KOPT-K1 (cell line): Measurements from ENCODE around the gene HIC1.

ENCODE experiments used
- H3K27ac ChIP-seq: fragments of 200-600 bp; sonication (generic); 2 replicates; pipeline ENCODE4 v1.5.1; 2016; ENCODE audit warnings: antibody characterized with exemption, mild to moderate bottlenecking, low read depth, low read length; ENCODE audit not compliant: poor library complexity, severe bottlenecking
- H3K36me3 ChIP-seq: fragments of 200-600 bp; sonication (generic); 2 replicates; pipeline ENCODE4 v1.5.1; 2017; ENCODE audit warnings: antibody characterized with exemption, mild to moderate bottlenecking, low read length, moderate library complexity; ENCODE audit not compliant: insufficient read depth
- H3K9me3 ChIP-seq: fragments of 200-600 bp; sonication (generic); 2 replicates; pipeline ENCODE4 v1.5.1; 2017; ENCODE audit warnings: antibody characterized with exemption, low read length, mild to moderate bottlenecking; ENCODE audit not compliant: insufficient read depth, poor library complexity, severe bottlenecking

Gene HIC1

DNA sequence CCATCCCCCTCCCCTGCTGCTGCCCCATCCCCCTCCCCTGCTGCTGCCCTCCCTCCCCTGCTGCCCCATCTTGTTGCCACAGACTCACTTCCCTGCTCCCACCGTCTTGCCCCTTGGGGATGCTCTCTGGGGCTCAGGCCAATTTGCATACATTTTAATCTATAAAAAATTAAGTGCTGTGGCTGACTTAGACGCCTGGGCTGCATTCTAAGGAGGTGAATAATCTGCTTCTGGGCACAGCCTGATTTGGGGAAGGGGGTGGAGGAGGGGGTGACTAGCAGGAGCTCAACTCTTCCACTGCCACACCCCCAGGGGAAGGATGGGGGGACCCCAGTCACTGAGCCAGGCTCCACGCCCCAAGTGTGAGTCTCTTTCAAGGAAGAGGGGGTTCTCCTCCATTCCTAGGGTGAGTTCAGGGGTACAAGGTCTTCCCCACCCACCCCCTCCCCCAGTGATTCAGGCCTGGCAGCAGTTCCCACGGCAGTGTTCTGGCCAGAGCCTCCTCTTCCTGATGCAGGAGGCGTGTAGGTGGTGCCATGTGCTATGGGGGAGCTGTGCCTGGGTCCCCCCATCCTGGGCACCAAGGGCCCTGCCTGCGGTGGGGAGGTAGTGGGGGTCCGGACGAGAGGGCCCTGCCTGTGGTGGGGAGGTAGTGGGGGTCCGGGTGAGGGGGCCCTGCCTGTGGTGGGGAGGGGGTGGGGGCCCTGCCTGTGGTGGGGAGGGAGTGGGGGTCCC lies 19.9 kb upstream of the HIC1 start:
- H3K27ac ChIP-seq, result no peak overlapping the region
- no peaks in the 10 kb centered on the region for H3K9me3 ChIP-seq
- peaks cover 27% of the 10 kb centered on the region; the same call in 1 of the 2 replicates for H3K36me3 ChIP-seq

DNA sequence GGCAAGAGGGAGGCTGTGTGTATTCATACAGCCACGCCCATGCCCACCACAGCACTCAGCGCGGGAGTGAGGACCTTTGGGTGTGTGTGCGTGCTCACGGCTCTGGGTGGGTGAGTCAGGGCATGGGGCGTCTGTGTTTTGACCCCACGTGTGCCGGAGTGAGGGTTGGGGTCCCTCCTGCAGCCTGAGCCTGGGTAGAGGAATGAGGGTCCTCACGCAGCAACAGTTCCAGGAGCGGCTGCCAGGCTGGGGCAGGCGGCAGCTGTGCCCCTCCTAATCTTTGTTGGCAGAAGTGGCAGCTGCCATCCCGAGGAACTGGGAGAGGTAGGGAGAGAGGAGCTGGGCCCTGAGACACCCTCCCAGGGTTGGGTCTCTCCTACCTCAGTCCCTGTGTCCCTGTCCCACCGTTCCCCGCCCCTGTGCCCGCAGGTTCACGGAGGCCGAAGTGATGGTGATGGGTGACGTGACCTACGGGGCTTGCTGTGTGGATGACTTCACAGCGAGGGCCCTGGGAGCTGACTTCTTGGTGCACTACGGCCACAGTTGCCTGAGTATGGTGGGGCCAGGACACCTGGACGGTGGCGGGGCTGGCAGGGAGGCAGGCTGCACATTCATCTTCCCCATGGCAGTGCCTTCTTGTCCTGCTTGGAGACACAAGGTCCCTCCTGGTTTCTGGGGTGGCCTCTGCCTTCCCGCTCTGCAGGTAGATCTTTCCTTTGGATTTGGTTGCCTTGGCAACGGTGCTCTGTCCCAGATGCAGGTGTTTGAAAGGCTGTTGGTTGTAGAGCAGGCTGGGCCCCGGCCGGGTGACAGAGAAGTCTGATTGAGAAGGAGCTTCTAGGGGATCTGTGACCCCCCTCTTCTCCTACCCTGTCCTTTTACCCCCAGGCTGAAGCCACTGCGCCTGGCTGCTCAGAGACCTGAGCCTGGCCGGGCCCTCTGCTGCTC lies 19.1 kb upstream of the HIC1 start:
- Histone ChIP-seq H3K27ac (no peak overlapping the region), H3K9me3 (no peaks in the 10 kb centered on the region), H3K36me3 (peaks cover 36% of the 10 kb centered on the region; the same call in 1 of the 2 replicates)

DNA sequence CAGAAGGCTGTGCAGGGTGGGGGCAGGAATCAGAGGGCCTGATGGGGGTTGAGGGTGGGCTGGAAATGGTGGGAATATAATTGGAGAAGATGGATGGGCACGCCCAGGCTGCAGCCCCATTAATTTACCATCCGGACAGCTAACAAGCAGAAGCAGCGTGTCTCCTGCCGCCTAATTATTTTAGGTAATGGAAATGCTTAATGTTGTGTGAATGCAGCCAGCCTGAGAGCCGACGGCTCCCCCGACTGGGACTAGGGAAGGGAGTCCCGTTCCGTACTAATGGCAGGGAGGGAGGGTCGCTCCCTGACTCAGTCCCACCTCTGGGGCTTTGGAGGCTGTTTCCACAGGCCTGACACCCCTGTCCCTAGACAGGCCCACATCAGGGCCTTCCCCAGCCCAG lies 17.7 kb upstream of the HIC1 start:
- Histone ChIP-seq H3K27ac (no peak overlapping the region), H3K36me3 (peaks cover 41% of the 10 kb centered on the region), H3K9me3 (no peaks in the 10 kb centered on the region)

DNA sequence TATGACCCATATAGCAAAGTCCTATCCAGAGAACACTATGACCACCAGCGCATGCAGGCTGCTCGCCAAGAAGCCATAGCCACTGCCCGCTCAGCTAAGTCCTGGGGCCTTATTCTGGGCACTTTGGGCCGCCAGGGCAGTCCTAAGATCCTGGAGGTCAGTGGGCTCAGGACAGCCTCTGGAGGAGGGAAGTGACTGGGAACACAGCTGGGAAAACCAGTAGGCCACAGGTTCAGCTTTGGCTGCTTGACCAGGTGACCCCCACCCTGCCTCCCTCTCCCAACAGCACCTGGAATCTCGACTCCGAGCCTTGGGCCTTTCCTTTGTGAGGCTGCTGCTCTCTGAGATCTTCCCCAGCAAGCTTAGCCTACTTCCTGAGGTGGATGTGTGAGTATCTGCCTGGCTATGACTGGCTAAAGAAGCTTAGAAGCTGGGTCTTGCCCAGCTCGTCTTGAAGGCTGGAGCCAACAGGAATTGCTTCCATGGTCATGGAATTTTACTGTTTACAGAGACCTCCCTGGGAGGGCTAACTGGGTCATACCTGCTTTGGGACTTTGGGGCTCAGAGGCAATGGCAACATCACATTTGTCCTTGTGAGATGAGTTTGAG lies 14.6 kb upstream of the HIC1 start:
- H3K9me3 ChIP-seq, result no peaks in the 10 kb centered on the region
- peaks cover 61% of the 10 kb centered on the region for H3K36me3 ChIP-seq
- no peak overlapping the region for H3K27ac ChIP-seq

DNA sequence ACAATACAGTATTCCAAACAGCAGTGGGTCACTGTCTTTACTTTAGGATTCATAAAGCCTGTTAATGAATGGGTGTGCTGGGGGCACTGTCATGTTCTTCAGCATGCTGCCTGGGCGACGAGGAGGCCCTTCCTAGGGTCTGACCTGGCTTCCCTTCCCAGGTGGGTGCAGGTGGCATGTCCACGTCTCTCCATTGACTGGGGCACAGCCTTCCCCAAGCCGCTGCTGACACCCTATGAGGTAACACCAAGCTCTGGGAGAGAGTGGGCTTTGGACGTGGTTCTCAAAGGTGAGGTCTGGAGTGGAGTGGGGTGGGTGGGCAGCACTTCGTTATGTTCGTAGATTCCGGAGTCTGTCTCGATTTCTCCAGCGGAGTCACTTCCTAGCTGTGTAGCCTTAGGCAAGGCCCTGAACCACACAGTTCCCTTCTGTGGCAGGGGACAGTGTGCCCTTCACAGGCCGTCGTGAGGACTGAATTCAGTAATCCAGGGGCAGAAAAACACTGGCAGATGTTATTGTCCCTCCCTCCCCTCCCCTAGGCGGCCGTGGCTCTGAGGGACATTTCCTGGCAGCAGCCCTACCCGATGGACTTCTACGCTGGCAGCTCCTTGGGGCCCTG lies 13.9 kb upstream of the HIC1 start:
- Histone ChIP-seq H3K36me3 (peaks cover 61% of the 10 kb centered on the region), H3K27ac (no peak overlapping the region), H3K9me3 (no peaks in the 10 kb centered on the region)

DNA sequence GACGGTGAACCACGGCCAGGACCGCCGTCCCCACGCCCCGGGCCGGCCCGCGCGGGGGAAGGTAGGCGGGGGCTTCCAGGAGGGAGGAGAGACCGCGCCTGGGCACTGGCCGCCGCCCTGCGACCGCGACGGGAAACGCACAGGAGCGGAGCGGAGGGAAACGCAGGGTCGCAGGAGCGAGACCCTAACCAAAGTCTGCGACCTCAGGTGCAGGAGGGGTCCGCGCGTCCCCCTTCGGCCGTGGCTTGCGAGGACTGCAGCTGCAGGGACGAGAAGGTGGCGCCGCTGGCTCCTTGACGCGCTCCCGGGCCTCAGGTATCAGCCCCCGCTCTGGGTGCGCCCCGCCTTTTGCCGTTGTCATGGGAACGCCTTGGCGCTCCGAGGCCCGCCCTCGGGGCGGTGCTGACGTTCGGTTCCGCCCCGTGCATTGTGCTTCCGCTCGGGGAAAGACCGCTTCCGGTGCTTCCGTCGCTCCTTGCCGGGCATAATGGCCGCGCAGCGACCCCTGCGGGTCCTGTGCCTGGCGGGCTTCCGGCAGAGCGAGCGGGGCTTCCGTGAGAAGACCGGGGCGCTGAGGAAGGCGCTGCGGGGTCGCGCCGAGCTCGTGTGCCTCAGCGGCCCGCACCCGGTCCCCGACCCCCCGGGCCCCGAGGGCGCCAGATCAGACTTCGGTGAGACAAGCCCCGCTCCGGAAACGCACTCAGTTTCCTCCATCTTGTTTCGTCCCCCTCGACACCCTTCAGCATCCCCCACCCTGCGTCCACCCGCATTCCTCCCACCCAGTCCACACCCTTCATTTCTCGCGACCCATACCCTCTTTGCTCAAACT lies 13.1 kb upstream of the HIC1 start, which contains the start of gene OVCA2:
TSS of gene OVCA2 (plus strand) at position 462 of the 829 bp plus-strand sequence. CDS start at position 488, 26 bp downstream.
- H3K27ac ChIP-seq, result peak within 1 kb of the TSS; percentile 89
- H3K36me3 ChIP-seq, result peaks cover 55% of the 10 kb centered on the region
- no peaks in the 10 kb centered on the region for H3K9me3 ChIP-seq

DNA sequence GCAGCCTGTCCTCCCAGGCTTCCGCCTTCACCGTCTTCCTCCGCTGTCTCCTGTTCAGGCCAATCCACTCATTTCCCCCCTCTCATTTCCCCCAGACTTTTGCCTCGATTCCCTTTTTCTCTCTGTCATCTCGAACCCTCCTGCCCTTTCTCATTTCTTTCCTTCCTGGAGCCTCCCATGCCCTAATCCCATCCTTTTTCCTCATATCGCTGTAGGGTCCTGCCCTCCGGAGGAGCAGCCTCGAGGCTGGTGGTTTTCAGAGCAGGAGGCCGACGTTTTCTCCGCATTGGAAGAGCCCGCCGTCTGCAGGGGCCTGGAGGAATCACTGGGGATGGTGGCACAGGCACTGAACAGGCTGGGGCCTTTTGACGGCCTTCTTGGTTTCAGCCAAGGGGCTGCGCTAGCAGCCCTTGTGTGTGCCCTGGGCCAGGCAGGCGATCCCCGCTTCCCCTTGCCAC lies 12.5 kb upstream of the HIC1 start:
- H3K9me3 ChIP-seq, result no peaks in the 10 kb centered on the region
- peaks cover 49% of the 10 kb centered on the region for H3K36me3 ChIP-seq
- peak overlapping the region; percentile 89 for H3K27ac ChIP-seq

DNA sequence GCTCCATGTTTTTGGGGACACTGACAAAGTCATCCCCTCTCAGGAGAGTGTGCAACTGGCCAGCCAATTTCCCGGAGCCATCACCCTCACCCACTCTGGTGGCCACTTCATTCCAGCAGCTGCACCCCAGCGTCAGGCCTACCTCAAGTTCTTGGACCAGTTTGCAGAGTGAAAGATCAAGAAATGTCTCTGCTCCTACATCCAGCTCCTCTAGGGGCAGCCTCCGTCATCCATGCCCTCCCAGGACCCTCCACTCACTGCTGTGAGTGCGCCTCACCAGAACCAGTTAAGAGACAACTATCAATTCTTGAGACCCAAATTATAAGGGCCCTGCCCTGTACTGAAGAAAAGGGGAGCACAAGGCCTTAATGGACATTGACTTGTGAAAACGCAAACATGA lies 12.0 kb upstream of the HIC1 start:
- no peaks in the 10 kb centered on the region for H3K9me3 ChIP-seq
- peaks cover 43% of the 10 kb centered on the region for H3K36me3 ChIP-seq
- peak overlapping the region; percentile 89 for H3K27ac ChIP-seq

DNA sequence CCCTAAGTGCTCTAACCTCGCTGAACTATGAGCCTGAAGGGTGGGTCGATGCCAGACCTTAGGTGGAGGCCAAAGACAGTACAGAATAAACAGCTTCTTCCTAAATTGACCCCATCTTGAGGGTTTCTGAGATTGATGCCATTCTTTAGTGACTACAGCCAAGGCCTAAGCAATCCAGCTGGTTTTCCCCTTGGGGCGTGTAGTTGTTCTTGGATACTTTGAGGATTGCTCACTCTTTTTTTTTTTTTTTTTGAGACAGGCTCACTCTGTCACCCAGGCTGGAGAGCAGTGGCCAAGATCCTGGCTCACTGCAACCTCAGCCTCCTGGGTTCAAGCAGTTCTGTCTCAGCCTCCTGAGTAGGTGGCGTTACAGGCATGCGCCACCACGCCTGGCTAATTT lies 11.1 kb upstream of the HIC1 start:
- Histone ChIP-seq H3K9me3 (no peaks in the 10 kb centered on the region), H3K27ac (no peak overlapping the region), H3K36me3 (peaks cover 38% of the 10 kb centered on the region)

DNA sequence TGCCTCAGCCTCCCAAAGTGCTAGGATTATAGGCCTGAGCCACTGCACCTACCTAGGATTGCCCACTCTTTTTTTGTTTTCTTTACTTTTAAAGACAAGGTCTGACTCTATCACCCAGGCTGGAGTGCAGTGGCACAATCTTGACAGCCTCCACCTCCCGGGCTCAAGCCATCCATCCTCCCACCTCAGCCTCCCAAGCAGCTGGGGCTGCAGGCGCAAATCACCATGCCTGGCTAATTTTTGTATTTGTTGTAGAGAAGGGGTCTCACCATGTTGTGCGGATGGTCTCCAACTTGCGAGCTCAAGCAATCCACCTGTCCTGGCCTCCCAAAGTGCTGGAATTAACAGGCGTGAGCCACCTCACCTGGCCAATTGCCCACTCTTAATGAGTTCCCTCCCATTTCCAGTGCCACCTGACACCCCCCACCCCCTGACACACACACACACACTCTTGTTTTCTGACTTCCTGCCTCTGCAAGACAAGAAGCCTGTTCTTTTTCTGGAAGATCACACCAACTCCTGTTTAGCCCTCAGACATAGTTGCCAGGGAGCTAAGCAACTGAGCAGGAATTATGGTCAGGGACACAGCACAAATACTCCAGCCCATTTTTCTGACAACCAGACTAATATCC lies 10.5 kb upstream of the HIC1 start:
- peaks cover 38% of the 10 kb centered on the region for H3K36me3 ChIP-seq
- H3K9me3 ChIP-seq, result no peaks in the 10 kb centered on the region
- no peak overlapping the region for H3K27ac ChIP-seq

DNA sequence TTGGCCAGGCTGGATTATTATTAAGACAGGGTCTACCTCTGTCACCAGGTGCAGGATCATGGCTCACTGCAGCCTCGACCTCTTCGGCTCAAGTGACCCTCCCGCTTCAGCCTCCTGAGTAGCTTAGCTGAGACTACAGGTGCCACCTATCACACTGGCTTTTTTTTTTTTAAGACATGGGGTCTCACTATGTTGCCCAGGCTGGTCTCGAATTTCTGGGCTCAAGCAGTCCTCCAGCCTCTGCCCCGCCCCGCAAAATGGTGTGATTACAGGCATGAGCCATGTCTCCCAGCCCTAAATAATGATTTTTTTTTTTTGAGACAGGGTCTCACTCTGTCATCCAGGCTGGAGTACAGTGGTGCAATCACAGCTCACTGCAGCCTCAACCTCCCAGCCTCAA lies 7.3 kb upstream of the HIC1 start:
- H3K36me3 ChIP-seq, result peaks cover 20% of the 10 kb centered on the region; the same call in 1 of the 2 replicates
- H3K27ac ChIP-seq, result no peak overlapping the region

DNA sequence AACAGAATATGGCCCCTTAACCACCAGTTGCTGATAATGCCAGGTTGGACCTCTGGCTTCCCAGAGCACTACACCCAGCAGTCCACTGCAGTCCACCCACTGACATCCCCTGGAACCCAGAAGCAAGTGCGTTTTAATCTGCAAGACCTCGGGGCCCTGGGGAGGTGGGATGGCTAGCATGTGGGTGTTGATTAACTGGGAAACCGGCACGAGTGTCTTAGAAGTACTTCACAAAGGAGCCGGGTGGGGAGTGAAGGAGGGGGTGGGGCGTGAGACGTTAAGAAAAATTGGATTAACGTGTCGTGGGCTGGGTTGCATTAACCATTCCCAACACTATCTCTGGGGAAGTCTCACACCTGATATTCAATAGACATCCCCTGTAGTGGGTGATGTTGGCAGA lies 6.1 kb upstream of the HIC1 start:
- Histone ChIP-seq H3K27ac (no peak overlapping the region), H3K36me3 (peaks cover 10% of the 10 kb centered on the region; the same call in 1 of the 2 replicates), H3K9me3 (no peaks in the 10 kb centered on the region)

More for the DNA sequence above, 7.3 kb upstream of the HIC1 start:
- no peaks in the 10 kb centered on the region for H3K9me3 ChIP-seq

DNA sequence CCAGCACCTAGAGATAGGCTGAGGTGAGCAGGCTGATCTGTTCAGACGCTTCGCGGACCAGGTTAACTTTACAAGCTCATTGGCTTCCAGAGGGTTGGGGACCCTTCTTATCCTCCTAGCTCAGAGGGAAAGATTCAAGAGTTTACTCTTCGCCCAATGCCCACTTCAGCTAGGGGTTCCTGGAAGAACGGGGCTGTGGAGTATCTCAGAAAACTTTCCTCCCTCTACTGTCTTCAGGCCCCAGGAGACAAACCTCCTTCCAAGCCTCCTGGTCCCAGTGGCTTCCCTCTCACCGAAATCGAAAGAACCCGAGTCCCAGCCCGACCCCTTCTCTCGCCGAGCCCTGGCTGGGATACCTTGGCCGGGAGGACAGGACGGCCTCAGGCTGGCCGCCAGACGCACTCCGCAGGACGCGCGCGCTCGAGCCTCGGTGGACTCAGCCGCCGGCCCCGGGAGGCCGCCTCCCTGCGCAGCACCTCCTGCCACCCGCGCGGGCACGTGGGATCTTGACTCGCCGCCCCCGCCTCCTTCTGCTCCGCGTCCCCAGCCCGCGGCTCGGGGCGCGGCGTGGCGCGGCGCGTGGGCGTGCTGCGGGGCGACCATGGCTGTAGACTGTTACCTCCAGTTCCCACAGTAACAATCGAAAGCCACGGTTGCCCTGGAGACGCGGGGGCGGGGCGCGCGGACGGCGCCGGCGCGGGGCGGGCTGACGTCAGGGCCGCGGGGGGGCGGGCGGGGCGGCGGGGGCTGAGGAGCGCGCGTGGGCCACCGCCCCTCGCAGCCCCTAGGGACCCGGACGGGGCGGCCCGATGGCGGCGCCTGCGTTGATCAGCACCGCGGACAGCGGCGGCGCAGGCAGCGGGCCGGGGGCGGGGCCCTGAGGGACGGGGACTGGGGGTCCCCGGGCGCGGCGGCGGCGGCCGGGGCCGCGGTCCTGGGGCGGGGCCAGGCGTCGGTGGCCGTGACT lies 5.3 kb upstream of the HIC1 start:
- Histone ChIP-seq H3K27ac (no peak overlapping the region), H3K36me3 (peaks cover 2% of the 10 kb centered on the region; the same call in 1 of the 2 replicates), H3K9me3 (no peaks in the 10 kb centered on the region)
